ENCODE results near the gene AKT2. TPM values are rescaled to one million over a fixed set of nuclear protein-coding genes. Genes with fewer than 3 reads are reported as not detected.

The AKT2 gene
- total RNA-seq, 2 experiments from 2014 or later, result 139 to 141 TPM

DNA sequence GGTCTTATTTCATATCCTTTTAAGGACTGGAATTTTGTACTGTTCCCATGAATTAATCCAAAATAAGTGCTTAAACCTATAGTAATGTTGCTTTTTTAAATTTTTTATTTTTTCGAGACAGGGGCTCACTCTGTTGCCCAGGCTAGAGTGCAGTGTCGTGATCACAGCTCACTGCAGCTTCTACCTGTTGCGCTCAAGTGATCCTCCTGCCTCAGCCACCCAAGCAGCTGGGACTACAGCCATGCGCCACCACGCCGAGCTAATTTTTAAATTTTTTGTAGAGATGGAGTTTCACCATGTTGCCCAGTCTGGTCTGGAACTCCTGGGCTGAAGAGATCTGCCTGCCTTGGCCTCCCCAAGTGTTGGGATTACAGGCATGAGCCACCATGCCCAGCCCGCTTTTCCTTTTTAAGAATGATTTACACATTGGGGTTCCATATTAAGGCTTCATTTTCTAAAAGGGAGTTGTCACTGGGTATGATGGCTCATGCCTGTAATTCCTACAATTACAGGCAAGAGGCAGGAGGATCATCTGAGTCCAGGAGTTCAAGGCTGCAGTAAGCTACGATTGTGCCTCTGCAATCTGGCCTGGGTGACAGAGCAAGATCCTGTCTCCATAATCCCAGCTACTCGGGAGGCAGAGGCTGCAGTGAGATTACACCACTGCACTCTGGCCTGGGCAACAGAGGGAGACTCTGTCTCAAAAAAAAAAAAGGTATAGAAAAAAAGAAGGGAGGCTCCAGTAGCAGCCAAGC is 28.3 kb upstream of the AKT2 start:
- Mint-ChIP-seq H3K4me1 (peaks cover 2% of the 10 kb centered on the region), H3K27me3 (no peaks in the 10 kb centered on the region), H3K27ac (no peak overlapping the region), H3K4me3 (no peak overlapping the region), H3K9me3 (no peaks in the 10 kb centered on the region), H3K36me3 (peaks cover 3% of the 10 kb centered on the region)
- no peak for DNase-seq

DNA sequence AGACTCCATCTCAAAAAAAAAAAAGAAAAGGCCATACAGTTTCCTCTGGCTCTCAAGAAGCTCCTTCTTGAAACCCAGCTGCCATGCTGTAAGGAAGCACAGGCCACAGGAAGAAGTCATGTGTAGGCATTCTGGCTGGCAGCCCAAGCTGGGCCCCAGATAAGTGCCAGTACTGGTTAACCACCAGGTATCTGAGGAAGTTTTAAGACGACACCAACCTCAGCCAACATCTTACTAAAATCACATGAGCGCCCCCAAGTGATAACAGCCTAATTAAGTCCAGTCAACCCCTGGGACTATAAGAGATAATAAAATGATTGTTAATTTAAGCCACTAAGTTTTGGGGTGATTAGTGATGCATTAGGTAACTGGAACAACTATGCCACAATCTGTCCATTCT is 27.4 kb upstream of the AKT2 start:
- peaks cover 2% of the 10 kb centered on the region for H3K36me3 Mint-ChIP-seq
- H3K4me3 Mint-ChIP-seq, result no peak overlapping the region
- peaks cover 2% of the 10 kb centered on the region for H3K4me1 Mint-ChIP-seq
- H3K27ac Mint-ChIP-seq, result no peak overlapping the region
- H3K27me3 Mint-ChIP-seq, result no peaks in the 10 kb centered on the region
- DNase-seq, result no peak
- H3K9me3 Mint-ChIP-seq, result no peaks in the 10 kb centered on the region

GRCh38 chr19:40309666-40310065 is 24.5 kb upstream of the AKT2 start:
- no peaks in the 10 kb centered on the region for H3K9me3 Mint-ChIP-seq
- peaks cover 2% of the 10 kb centered on the region for H3K36me3 Mint-ChIP-seq

DNA sequence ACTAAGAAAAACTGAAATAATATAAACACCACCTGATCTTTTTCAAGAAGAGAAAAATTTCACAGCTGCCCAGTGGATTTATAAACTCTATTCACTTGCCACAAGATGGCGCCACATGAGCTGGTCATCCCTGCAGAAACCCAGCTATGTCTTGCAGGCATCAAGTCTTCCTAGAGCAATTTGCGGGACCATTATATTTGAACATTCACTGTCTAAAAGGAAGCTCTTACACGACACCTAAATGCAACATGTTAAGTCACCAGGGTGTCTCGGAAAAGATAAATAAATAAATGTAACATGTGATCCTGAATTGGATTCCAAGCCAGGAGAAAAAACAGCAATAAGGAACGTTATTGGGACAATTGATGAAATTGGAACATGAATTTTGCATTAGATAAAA is 20.3 kb upstream of the AKT2 start:
- Mint-ChIP-seq H3K4me3 (no peak overlapping the region), H3K27me3 (no peaks in the 10 kb centered on the region), H3K36me3 (no peaks in the 10 kb centered on the region), H3K4me1 (no peaks in the 10 kb centered on the region), H3K27ac (no peak overlapping the region), H3K9me3 (no peaks in the 10 kb centered on the region)
- DNase-seq, result peak; percentile 71

More at GRCh38 chr19:40309666-40310065, 24.5 kb upstream of the AKT2 start:
- H3K4me1 Mint-ChIP-seq, result peaks cover 2% of the 10 kb centered on the region
- H3K4me3 Mint-ChIP-seq, result no peak overlapping the region
- DNase-seq, result no peak
- H3K27ac Mint-ChIP-seq, result no peak overlapping the region
- no peaks in the 10 kb centered on the region for H3K27me3 Mint-ChIP-seq

GRCh38 chr19:40304306-40304705 is 19.2 kb upstream of the AKT2 start:
- Mint-ChIP-seq H3K9me3 (no peaks in the 10 kb centered on the region), H3K27me3 (no peaks in the 10 kb centered on the region), H3K4me1 (no peaks in the 10 kb centered on the region), H3K27ac (no peak overlapping the region), H3K36me3 (no peaks in the 10 kb centered on the region), H3K4me3 (no peak overlapping the region)
- no peak for DNase-seq

DNA sequence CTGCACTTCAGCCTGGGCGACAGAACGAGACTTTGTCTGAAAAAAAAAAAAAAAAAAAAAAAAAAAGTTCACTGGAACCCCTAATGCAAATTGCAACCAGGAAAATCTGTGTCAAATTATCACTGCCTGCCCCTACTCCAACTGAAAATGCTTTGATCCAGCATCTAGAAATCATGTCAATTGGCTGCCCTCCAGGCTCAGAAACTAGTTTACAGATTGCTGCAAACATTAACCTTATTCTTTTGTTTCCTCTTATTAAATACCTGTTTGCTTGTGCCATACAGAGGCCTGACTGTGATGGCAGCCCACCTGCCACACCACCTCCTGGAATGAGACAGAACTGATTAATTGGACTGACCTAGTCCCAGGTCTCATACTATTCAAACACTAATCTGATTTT is 18.6 kb upstream of the AKT2 start:
- no peaks in the 10 kb centered on the region for H3K27me3 Mint-ChIP-seq
- no peak overlapping the region for H3K27ac Mint-ChIP-seq
- DNase-seq, result no peak
- H3K4me3 Mint-ChIP-seq, result no peak overlapping the region
- H3K9me3 Mint-ChIP-seq, result no peaks in the 10 kb centered on the region
- H3K36me3 Mint-ChIP-seq, result no peaks in the 10 kb centered on the region
- H3K4me1 Mint-ChIP-seq, result no peaks in the 10 kb centered on the region

DNA sequence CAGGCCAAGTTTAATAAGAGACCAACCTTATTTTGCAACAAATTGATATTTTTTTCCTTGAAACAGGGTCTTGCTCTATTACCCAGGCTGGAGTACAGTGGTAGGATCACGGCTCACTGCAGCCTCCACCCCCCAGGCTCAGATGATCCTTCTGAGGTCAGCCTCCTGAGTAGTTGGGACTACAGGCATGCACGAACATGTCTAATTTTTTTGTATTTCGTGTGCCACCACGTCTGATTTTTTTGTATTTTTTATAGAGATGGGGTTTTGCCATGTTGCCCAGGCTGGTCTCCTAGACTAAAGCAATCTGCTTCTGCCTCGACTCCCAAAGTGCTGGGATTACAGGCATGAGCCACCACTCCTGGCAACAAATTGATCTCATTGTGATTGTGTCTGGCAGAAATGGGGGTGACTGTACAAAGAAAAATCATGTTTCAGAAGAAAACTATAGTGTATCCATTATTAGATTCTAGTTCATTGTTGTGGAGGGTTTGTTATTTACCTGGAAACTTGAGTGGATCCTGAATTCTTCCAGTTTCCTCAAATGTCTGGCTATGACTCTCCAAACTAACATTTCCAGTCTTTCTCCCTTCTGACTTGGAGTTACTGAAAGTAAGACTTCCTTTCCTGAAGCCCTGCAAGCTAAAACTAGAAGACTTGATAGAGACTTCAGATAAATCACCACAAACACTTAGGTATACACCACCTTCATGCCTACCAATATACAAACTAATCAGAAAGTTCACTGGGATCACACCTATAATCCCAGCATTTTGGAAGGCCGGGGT is 17.3 kb upstream of the AKT2 start:
- Mint-ChIP-seq H3K9me3 (no peaks in the 10 kb centered on the region), H3K27ac (no peak overlapping the region), H3K27me3 (no peaks in the 10 kb centered on the region), H3K4me1 (no peaks in the 10 kb centered on the region), H3K36me3 (no peaks in the 10 kb centered on the region), H3K4me3 (no peak overlapping the region)
- no peak for DNase-seq

- no peak overlapping the region for H3K27ac Mint-ChIP-seq
- no peak for DNase-seq
- H3K9me3 Mint-ChIP-seq, result no peaks in the 10 kb centered on the region
Observed at GRCh38 chr19:40300668-40301067, 15.5 kb upstream of the AKT2 start.

GRCh38 chr19:40298026-40298425 is 12.9 kb upstream of the AKT2 start:
- Mint-ChIP-seq H3K36me3 (no peaks in the 10 kb centered on the region), H3K27ac (no peak overlapping the region), H3K27me3 (no peaks in the 10 kb centered on the region), H3K4me1 (no peaks in the 10 kb centered on the region), H3K9me3 (no peaks in the 10 kb centered on the region), H3K4me3 (no peak overlapping the region)
- DNase-seq, result no peak

More at GRCh38 chr19:40300668-40301067, 15.5 kb upstream of the AKT2 start:
- Mint-ChIP-seq H3K36me3 (no peaks in the 10 kb centered on the region), H3K4me1 (no peaks in the 10 kb centered on the region), H3K4me3 (no peak overlapping the region), H3K27me3 (no peaks in the 10 kb centered on the region)

- Mint-ChIP-seq H3K36me3 (no peaks in the 10 kb centered on the region), H3K4me1 (no peaks in the 10 kb centered on the region), H3K4me3 (no peak overlapping the region), H3K27ac (no peak overlapping the region), H3K27me3 (no peaks in the 10 kb centered on the region), H3K9me3 (no peaks in the 10 kb centered on the region)
- no peak for DNase-seq
Observed at GRCh38 chr19:40294560-40294959, 9.4 kb upstream of the AKT2 start.

- no peaks in the 10 kb centered on the region for H3K9me3 Mint-ChIP-seq
- peaks cover 31% of the 10 kb centered on the region for H3K4me1 Mint-ChIP-seq
- peak overlapping the region; percentile 39 for H3K27ac Mint-ChIP-seq
- H3K27me3 Mint-ChIP-seq, result no peaks in the 10 kb centered on the region
- peaks cover 4% of the 10 kb centered on the region for H3K36me3 Mint-ChIP-seq
- DNase-seq, result no peak
- H3K4me3 Mint-ChIP-seq, result no peak overlapping the region
Observed at GRCh38 chr19:40286971-40287421, 1.9 kb upstream of the AKT2 start.

- DNase-seq, result no peak
- H3K36me3 Mint-ChIP-seq, result peaks cover 4% of the 10 kb centered on the region
- no peaks in the 10 kb centered on the region for H3K27me3 Mint-ChIP-seq
- peak overlapping the region; percentile 97 for H3K27ac Mint-ChIP-seq
- H3K4me3 Mint-ChIP-seq, result peak overlapping the region; percentile 83
- no peaks in the 10 kb centered on the region for H3K9me3 Mint-ChIP-seq
- peaks cover 34% of the 10 kb centered on the region for H3K4me1 Mint-ChIP-seq
Observed at GRCh38 chr19:40286235-40286970, 1.3 kb upstream of the AKT2 start.

DNA sequence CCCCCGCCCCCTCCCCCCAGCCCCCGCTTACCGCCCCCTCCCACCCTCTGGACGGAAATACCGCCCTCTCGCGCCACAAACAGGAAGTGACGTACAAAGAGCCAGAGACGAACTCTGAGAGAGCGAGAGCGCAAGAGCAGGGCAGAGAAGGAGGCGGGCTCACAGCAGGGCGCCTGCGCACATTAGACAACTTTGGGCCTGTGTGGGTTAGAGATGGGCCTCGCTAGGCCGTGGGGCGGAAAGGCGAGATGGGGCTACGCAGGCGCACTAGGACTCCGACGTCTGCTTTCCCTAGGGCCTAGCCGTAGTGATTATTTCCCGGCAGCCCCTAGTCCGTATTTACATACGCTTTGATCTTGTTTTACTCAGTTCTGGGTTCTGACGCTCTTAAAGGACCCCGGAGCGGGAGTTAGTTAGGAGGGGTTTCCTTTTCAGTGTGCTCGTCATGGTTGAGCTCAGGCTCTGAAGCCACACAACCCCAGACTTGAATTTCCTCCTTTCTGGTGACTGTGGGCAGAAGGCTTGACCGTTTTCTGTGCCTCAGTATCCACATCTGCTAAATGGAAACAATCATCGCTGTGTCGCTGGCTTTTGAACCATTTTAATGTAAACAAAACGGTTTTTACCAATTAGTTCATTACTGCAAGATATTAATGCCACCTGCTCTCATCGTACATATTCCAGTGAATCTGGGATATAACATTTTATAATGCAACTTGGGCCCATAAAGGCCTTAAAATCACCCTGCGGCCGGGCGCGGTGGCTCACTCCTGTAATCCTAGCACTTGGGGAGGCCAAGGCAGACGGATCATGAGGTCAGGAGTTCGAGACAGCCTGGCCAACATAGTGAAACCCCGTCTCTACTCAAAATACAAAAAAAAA is 449 bp upstream of the AKT2 start:
- Mint-ChIP-seq H3K36me3 (peaks cover 4% of the 10 kb centered on the region), H3K27me3 (no peaks in the 10 kb centered on the region), H3K4me3 (peak overlapping the region; percentile 83), H3K9me3 (no peaks in the 10 kb centered on the region), H3K4me1 (peaks cover 39% of the 10 kb centered on the region), H3K27ac (peak overlapping the region; percentile 97)
- DNase-seq, result peak; percentile 98

DNA sequence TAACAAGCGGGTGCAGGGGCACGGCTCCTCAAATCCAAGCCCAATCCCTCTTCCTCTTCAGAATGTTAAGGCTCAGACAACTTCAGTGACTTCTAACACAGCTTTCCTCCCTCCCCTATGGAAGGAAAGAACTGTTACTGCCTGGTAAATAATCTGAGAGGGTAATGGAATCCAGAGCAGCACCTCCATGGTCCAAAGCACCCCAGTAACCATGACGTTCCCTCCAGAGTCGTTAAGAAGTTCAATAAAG is 969 bp downstream of the AKT2 start:
- Mint-ChIP-seq H3K27me3 (no peaks in the 10 kb centered on the region), H3K9me3 (no peaks in the 10 kb centered on the region), H3K27ac (peak overlapping the region; percentile 99), H3K36me3 (peaks cover 6% of the 10 kb centered on the region), H3K4me1 (peaks cover 48% of the 10 kb centered on the region), H3K4me3 (peak overlapping the region; percentile 98)
- DNase-seq, result no peak
